NCI-H2081 (cell line): ENCODE results near the gene STOM.

ENCODE experiments used
- DNase-seq, 2 experiments: peaks; one replicate each; lab custom pipeline; 2025; lab: John Stamatoyannopoulos, UW

STOM gene

DNA sequence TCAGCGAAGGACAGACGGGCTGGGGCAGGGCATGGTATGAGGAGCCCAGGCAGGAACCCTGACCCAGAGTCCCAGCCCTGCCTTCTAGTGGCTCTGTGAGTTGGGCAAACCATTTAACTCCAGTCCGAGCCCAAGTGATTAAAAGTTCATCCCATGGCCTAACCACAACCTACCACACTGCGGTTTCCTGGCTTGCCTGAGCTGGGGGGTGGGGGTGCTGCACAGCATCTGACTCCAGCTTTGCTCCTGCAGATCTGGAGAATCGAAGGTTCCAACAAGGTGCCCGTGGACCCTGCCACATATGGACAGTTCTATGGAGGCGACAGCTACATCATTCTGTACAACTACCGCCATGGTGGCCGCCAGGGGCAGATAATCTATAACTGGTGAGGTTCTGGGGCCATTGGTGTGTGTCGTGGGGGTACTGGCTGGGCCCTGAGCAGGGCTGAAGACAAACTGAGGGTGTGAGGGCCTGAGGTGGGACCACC is 49.0 kb downstream of the STOM start:
- no peak for DNase-seq

DNA sequence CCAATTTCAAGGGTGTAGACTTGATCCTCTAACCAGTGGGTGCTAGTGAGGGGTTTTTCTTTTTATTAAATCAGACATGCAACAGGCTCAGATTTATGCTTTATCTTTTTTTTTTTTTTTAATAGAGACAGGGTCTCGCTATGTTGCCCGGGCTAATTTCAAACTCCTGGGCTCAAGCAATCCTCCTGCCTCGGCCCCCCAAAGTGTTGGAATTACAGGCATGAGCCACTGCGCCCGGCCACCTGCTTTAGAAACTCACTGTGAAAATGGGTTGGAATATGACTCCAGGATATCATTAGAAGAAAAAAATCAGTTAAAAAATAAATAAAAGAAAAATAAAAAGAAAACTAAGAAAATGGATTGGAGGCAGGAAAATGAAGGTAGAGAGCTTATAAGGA is 50.7 kb downstream of the STOM start:
- no peak for DNase-seq

DNA sequence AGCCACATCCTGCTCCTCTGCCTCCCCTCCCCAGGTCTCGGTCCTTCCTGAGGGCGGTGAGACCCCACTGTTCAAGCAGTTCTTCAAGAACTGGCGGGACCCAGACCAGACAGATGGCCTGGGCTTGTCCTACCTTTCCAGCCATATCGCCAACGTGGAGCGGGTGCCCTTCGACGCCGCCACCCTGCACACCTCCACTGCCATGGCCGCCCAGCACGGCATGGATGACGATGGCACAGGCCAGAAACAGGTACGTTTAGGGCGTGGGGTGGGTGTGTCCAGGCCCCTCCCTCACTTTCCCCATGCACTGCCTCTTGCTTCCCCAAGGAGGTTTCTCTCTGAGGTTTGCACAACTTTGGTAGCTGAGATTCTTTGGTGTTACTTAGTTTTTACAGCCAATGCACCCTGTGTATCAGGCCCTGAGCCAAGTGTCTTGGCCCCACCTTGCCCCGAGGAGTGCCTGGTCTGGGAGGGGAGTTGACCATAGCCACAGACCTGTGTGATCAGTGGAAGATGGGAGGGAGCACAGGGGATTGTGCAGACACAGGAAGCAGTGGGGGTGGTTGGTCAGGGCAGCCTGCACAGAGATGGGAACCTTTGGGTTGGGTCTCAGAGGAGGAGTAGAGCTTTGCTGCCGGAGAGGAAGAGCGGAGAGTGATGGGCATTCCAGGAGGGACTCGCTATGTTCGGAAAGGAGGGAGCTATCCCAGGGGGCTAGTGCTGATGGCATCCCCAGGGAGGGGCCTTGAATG is 51.2 kb downstream of the STOM start:
- no peak for DNase-seq

DNA sequence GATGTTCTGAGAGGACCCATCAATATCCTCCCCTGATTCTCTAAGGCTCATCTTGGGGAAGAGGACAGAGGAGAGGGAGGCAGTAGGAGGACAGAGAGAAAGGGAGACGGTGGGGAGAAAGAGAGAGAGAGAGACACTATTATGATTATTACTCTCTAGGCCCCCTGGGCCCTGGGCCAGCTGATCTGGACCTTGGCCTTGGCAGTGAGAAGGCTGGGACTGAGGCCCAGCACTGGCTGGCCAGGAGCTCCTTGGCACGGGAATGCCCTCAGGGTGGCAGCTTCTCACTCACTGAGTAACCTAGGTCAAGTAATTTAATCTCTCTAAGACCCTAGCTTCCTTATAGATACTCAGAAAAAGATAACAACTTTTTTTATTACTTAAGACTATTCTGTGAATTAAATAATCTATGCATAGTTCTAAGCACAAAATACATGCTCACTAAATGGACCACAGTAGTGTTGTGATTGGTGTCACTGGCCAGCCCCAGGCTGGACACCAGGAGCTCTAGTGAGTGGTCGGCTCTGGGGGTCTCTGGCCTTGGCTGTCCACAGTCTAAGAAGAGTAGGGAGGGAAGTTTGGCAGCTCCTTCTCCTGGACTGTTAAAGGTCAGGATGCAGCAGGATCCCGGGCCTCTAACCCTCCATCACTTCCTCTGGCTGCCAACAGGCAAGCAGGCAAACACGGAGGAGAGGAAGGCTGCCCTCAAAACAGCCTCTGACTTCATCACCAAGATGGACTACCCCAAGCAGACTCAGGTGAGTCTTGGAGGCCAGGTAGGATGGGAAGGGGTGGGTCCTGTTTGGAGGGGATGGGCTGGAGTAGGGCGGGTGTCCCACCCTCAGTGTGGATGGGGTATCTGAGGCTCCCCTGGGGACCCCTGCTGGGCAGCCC is 52.1 kb downstream of the STOM start:
- DNase-seq, result no peak

DNA sequence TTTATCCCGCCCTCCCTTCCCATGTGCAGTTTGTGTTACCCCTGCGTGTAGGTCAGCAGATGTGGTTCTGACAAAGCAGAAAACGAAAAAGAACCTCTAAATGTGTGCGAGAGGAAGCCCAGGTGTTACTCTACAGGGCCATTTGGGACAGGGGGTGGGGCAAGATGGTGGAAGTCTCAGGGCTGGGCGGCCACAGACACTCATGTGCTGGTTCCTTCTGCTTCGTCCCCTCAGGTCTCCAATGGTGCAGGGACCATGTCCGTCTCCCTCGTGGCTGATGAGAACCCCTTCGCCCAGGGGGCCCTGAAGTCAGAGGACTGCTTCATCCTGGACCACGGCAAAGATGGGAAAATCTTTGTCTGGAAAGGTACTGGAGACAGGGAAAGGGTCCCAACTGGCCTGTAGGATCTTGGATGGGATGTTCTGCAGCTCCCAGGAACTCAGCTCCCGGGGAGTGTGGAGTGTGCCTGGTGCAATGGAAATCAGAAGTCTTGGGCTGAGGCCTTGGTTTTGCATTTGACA is 53.1 kb downstream of the STOM start:
- no peak for DNase-seq

DNA sequence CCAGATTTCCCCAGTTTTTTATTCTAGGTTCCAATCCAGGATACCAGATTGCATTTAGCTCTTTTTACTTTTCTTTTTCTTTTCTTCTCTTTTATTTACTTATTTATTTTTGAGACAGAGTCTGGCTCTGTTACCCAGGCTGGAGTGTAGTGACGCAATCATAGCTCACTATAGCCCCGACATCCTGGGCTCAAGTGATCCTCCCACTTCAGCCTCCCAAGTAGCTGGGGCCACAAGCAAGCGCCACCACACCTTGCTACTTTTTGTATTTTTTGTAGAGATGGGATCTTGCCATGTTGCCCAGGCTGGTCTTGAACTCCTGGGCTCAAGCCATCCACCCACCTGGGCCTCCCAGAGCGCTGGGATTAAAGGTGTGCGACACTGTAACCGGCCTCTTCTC is 53.7 kb downstream of the STOM start:
- no peak for DNase-seq

DNA sequence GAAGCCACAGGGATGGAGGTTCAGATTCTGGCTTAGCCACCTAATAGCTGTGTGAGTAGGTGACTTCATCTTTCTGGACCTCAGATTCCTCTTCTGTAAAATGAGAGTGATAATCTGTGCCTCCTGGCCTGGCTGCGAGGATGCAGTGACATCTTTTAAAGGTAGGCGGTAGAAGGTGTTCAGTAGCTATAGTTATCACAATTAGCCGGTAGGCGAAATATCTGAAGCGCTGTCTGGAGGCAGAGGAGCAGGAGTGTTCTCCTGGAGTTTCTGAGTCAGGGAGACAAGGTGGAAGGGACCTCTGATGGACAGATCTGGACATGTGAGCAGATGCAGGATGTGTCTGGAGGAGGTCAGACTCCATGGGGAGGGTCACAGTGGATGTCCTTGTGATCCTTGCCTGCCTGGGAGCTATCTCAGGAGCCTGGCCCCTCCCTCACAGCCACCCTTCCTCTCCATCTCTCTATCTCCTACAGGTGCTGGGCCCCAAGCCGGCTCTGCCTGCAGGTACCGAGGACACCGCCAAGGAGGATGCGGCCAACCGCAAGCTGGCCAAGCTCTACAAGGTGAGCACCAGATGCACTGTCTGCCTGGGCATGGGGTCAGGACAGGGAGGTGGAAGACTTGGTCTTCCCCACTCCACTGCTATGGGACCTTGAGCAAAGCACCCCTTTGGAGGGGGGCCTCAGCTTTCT is 56.4 kb downstream of the STOM start:
- DNase-seq, result no peak

DNA sequence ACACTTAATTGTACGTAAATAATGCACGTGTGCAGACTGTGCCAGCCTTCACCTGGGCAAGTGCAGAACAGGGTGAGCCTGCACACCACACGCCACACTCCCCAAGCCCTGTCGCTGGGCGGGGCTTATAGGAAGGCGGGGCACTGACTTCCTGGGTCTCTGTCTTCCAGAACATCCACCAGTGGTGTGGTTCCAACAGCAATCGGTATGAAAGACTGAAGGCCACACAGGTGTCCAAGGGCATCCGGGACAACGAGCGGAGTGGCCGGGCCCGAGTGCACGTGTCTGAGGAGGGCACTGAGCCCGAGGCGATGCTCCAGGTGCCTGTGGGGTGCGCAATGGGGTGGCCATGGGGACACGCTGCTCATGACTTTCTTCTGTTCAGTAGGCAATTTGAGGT is 57.9 kb downstream of the STOM start:
- no peak for DNase-seq

DNA sequence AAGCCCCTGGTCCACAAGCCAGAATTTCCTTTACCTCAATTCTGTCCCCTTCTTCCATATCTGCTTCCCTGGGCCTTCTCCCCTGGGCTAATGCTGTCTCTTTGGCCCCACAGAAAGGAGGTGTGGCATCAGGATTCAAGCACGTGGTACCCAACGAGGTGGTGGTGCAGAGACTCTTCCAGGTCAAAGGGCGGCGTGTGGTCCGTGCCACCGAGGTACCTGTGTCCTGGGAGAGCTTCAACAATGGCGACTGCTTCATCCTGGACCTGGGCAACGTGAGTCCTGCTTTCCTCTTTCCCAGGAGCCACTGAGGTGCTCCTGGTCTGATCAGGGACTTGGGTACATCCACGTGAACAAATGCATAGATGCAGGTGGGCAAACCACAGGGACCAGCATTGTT is 59.5 kb downstream of the STOM start:
- DNase-seq, result no peak

DNA sequence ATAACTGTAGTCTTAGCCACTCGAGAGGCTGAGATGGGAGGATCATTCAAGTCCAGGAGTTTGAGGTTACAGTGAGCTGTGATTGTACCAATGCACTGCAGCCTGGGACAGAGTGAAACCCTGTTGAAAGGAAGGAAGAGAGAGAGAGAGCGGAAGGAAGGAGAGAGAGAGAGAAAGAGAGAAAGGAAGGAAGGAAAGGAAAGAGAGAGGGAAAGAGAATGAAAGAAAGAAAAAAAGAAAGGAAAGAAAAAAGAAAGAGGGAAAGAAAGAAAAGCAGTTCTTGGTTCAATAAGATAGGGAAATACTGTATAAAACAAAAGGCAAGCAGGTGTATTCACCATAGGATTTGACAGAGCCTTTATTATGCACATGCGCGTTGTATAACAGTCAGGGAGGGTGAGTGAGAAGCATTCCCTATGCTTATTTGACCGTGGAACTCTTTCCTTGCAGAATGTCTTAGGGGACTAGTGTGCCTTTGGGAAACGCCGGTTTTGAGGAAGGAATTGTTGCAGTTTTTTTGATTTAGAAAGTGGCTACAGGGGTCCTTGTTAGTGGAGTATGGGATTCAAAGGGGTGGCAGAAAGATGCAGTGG is 60.1 kb downstream of the STOM start:
- no peak for DNase-seq

DNA sequence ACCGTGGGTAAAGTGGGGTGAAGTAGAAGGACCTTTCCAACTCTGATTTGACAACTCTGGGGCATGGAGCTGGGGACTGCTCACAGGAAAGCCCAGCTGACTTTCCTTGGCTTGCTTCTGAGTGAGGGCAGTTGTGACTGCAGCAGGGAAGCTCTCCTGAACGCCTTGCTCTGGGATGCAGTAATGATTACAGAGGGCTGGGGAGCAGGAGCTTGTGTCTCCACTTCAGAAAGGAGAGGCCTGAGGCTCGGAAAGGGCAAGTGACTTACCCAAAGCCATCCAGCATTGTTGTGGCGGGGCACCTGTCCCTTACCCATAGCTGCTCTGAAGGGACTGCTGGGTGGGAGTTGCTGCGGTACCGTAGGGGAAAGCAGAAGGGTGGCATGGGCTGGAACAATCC is 60.9 kb downstream of the STOM start:
- DNase-seq, result no peak

DNA sequence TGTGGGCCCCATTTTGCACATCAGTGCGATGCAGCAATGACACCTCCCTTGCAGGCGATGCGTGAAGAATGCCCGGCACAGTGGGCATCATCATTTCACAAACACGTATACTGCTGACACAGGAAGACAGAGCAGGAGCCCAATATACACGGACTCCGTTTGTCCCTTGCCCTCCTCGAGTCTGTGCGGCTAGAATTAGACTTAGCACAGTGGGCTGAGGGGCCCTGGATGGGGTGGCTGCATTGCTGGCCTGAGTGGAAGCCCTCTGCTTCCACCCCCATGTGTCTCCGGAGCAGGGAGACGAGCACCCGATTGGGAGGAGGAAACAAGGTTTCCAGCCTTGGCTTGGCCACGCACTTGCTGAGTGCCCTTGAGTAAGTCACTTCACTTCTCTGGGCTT is 61.3 kb downstream of the STOM start:
- DNase-seq, result no peak

DNA sequence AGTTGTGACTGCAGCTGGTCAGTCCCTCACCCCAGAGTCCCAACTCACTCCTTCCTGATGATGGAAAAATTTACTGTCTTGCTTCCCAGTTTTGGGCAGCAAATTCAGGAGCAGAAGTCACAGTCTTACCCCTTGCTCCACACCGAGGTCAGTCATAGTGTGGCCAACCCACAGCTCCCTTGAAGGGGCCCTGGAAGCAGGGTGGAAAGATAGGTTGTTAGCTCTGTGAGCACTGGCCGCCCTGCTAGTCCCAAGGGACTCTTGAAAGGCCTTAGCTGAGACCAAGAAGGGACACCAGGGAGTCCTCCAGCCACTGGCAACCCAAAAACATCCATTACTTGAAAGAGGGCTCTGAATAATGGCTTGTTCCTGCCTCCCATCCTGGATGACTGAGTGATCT is 62.1 kb downstream of the STOM start:
- no peak for DNase-seq

DNA sequence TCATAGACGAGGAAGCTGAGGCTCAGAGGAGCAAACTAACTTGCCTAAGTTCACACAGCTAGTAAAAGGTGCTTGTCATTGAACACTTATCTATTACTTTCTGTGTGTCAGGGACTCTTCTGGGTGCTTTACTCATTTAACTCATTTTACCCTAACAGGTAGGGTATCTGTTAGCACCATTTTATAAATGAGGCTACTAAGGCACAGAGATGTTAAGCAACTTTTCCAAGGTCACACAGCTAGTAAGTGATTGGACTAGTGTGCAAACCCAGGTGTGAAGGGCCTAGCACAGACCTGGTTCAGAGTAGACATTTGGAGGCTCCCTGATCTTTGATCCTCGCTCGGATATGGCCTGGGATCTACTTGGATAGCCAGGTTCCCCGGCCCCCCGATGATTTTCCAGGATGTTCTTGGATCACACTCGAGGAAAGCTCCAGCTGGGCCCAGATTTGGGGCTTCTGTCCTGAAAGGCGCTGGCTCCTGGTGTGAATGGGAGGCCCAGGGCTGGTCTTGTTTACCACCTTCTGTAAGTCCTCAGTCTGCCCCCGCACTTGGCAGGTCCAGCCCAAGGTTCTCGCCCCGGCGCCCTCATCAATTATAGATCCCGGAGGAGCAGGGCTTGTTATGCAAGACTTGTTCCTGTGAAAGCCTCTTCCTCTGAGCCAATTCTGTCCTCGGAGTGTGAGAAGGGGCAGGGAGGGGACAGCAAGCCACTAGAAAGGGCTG is 64.6 kb downstream of the STOM start:
- no peak for DNase-seq

DNA sequence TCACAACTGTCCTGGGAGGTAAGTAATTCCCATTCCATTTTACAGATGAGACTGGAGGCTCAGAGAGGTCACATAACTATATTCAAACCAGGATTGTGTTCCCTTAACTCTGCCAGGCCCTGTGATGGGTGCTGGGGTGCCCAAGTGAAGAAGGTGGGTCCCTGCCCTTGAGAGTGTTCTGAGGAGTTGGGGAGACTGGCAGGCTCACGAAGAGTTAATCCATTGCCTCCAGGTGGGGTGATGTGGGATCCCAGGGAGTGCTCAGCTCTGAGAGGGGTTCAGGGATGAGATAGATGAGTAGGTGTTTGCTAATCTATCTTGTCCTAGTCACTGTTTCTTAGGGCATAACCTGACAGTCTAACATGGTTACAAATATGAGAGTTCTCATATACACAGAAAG is 65.3 kb downstream of the STOM start:
- no peak for DNase-seq

DNA sequence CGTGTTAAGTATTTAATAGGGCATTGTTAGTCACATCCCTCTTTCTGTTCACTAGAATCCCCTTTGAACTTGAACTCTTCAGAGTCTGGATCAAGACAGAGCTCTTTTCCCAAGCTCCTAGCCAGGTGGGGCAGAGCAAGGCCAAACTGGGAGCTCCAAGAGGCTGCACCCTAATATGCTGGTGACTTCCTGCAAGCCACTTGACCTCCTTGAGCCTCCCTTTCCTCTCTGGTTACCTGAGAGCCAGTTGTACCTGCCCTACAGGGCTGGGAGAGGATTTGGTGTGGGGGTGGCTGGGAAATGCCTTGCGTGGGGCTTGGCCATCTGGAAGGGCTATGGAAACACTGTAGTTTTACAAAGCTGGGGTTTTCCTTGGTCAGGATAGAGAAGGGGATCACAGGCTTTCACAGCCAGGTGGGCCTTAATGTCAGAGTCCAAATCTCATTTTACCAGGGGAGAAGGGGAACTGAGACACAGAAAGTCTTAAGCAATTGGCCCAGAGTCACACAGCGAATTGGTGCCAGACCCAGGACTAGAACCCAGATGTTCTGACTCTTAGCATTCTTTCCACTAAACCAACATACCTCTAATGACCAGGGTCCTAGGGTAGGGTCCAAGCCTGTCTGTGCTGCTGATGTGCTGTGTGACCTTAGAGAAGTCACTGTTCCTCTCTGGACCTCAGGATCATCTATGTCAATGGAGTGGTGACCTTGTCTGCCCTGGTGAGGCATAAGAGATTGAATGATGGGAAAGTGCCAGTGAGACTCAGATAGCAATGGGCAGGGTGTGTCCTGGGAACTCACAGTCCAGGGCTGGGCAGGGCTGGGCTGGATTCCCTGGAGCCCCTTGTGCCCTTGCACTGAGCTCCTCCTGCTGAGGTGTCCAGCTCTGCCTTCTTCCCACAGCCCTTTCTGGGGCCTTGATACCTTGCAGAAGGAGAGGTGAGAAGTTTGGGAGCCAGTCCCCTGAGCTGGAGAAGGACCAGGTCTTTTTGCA is 66.3 kb downstream of the STOM start:
- no peak for DNase-seq

DNA sequence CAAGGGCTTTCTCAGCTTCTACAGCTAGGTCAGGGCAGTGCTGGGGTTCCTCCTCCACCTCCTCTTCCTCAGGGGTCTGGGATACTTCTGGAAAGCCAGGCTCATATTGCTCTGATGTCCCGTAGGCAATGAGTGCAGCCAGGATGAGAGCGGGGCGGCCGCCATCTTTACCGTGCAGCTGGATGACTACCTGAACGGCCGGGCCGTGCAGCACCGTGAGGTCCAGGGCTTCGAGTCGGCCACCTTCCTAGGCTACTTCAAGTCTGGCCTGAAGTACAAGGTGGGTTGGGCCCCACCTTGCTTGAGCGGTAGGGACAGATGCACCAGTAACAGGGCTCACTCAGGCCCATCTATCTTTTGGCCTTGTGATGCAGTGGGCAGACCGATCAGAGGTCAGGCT is 67.3 kb downstream of the STOM start:
- DNase-seq, result no peak

DNA sequence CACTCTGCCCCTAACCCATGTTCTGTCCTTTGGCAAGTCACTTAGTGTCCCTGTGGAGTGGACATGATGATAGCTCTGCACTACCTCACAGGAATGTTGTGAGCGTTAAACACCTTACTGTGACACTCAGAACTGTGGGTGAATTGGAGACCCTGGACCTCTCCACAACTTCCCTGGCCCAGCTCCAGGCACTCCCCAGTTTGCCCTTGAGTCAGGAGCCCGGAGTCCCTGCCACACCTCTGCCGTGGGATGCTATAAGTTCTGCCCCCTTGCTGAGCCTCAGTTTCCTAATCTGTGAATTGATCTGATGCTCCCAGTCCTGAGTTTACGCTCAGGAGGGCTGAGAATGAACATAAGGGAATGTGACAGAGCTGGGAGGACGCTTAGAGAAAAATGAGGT is 67.7 kb downstream of the STOM start:
- no peak for DNase-seq

DNA sequence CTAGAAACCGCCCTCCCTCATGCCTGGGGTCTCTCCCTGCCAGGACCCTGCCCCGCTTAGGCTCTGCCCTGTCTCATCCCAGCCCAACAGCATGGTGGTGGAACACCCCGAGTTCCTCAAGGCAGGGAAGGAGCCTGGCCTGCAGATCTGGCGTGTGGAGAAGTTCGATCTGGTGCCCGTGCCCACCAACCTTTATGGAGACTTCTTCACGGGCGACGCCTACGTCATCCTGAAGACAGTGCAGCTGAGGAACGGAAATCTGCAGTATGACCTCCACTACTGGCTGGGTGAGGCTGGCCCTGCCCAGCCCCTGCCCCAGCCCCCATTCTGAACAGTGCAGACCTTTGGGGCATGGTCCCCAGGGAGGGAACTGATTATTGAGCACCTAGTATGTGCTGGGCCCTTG is 68.2 kb downstream of the STOM start:
- no peak for DNase-seq
